Measurements from ENCODE around the gene ZMYM4.

ZMYM4 gene

DNA sequence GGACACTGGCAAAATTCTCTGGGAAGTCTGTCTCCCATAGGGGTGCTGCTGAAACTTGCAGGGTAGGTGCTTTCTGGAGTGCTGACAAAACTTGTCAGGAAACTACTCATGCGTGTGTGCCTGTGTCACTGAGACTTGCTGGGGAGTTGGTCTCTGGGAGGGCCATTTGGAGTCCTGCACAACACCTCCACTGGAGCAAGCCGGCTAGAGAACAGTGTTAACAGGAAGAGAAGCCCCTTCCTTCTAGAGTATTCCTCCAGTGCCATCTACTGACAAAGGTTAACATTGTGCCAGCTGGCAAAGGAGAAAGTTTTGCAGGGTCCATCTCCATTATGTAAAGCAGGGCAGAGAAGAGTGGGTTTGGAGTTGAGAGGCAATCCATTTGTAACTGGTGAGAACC, 30.0 kb downstream of the ZMYM4 start:
- peak overlapping the region in 2 of 11 experiments; percentile 13 to 21; a peak in 2 of 22 replicates for H3K4me2 ChIP-seq
- H3K27ac ChIP-seq: no peak overlapping the region
- H3K4me1 ChIP-seq: peaks cover 0 to 12% (median 9%) of the 10 kb centered on the region in 10 experiments; a peak in 11 of 20 replicates
- H3K4me3 ChIP-seq: no peak overlapping the region
- H3K9me3 ChIP-seq (replicated peaks in 1 of 11): no peaks in the 10 kb centered on the region
- H3K9ac ChIP-seq: peak overlapping the region in 2 of 11 experiments; percentile 5 to 21; a peak in 1 of 22 replicates
- H3K36me3 ChIP-seq: peaks cover 41 to 94% (median 67%) of the 10 kb centered on the region in 11 experiments
- H3K27me3 ChIP-seq: no peaks in the 10 kb centered on the region
- TF ChIP-seq Cebpa-rat (IDR thresholded peaks at IDR 0.05): no peak
- H4K20me1 ChIP-seq: peaks cover 38 to 97% (median 80%) of the 10 kb centered on the region in 11 experiments

GRCh38 chr1:35300376-35300775, 31.9 kb downstream of the ZMYM4 start:
- no peaks in the 10 kb centered on the region for H3K9me3 ChIP-seq (replicated peaks in 1 of 11)
- no peak overlapping the region for H3K4me2 ChIP-seq
- no peaks in the 10 kb centered on the region for H3K27me3 ChIP-seq
- H3K4me3 ChIP-seq: no peak overlapping the region
- H3K36me3 ChIP-seq: peaks cover 49 to 95% (median 69%) of the 10 kb centered on the region in 11 experiments
- H4K20me1 ChIP-seq: peaks cover 40 to 100% (median 83%) of the 10 kb centered on the region in 11 experiments
- no peak overlapping the region for H3K9ac ChIP-seq
- H3K4me1 ChIP-seq: peaks cover 0 to 12% (median 9%) of the 10 kb centered on the region in 10 experiments; a peak in 11 of 20 replicates
- no peak overlapping the region for H3K27ac ChIP-seq
- TF ChIP-seq Cebpa-rat (IDR thresholded peaks at IDR 0.05): no peak

GRCh38 chr1:35301674-35302392, 33.3 kb downstream of the ZMYM4 start:
- Histone ChIP-seq H3K4me1 (peaks cover 0 to 12% (median 9%) of the 10 kb centered on the region in 10 experiments; a peak in 11 of 20 replicates), H4K20me1 (peaks cover 39 to 96% (median 68%) of the 10 kb centered on the region in 11 experiments; a peak in 21 of 22 replicates), H3K9ac (no peak overlapping the region; a peak in 1 of 22 replicates), H3K4me3 (no peak overlapping the region), H3K27ac (no peak overlapping the region), H3K9me3 (replicated peaks in 1 of 11) (no peaks in the 10 kb centered on the region), H3K4me2 (no peak overlapping the region), H3K36me3 (peaks cover 42 to 93% (median 68%) of the 10 kb centered on the region in 11 experiments), H3K27me3 (no peaks in the 10 kb centered on the region)
- no peak for TF ChIP-seq Cebpa-rat (IDR thresholded peaks at IDR 0.05)

DNA sequence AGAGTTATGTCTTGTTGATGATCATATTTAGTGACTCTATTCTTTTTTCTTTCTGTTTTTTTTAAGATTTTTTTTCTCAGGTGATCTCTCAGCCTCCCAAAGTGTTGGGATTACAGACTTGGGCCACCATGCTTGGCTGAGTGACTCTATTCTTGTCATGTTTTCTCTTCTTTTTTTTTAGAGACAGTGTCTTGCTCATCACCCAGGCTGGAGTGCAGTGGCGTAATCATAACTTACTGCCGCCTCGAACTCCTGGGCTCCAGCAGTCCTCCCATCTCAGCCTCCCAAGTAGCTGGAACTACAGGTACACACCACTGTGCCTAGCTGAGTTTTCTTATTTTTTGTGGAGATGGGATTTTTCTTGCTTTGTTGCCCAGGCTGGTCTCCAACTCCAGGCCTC, 36.9 kb downstream of the ZMYM4 start:
- H3K4me3 ChIP-seq: no peak overlapping the region
- H3K27ac ChIP-seq: no peak overlapping the region
- H3K27me3 ChIP-seq: no peaks in the 10 kb centered on the region
- no peaks in the 10 kb centered on the region for H3K9me3 ChIP-seq (replicated peaks in 1 of 11)
- no peak for TF ChIP-seq Cebpa-rat (IDR thresholded peaks at IDR 0.05)
- H3K4me2 ChIP-seq: no peak overlapping the region
- no peaks in the 10 kb centered on the region; a peak in 1 of 20 replicates for H3K4me1 ChIP-seq
- H3K36me3 ChIP-seq: peaks cover 41 to 89% (median 64%) of the 10 kb centered on the region in 11 experiments
- no peak overlapping the region for H3K9ac ChIP-seq
- H4K20me1 ChIP-seq: peaks cover 22 to 81% (median 36%) of the 10 kb centered on the region in 11 experiments; a peak in 16 of 22 replicates

- no peaks in the 10 kb centered on the region for H3K9me3 ChIP-seq (replicated peaks in 1 of 11)
- H4K20me1 ChIP-seq: peaks cover 0 to 51% (median 15%) of the 10 kb centered on the region in 11 experiments; a peak in 17 of 22 replicates
- no peak overlapping the region for H3K4me3 ChIP-seq
- H3K9ac ChIP-seq: no peak overlapping the region
- H3K27ac ChIP-seq: no peak overlapping the region
- no peaks in the 10 kb centered on the region for H3K4me1 ChIP-seq
- TF ChIP-seq Cebpa-rat (IDR thresholded peaks at IDR 0.05): no peak
- peaks cover 45 to 80% (median 64%) of the 10 kb centered on the region in 11 experiments for H3K36me3 ChIP-seq
- no peaks in the 10 kb centered on the region for H3K27me3 ChIP-seq
- no peak overlapping the region for H3K4me2 ChIP-seq
Observed at GRCh38 chr1:35315649-35316048, 47.1 kb downstream of the ZMYM4 start.

DNA sequence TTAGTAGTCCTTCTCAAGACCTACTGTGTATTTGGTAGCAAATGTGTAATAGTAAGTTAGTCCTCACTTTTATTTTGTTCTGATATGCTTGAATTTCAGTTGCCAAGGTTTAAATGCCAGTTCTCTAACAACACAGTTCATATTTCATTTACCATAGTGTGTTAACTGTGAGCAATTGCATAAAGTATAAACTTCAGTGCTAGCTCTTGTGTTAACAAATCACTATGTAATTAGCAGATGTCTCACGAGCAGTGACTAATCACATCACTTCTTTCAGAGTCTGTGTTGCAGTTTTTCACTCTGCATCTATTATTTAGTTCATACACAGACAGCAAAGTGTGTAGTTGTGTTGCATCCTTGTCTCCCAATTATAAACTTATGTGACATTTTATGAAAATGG, 47.8 kb downstream of the ZMYM4 start:
- TF ChIP-seq Cebpa-rat (IDR thresholded peaks at IDR 0.05): no peak
- Histone ChIP-seq H3K4me2 (no peak overlapping the region), H3K4me3 (no peak overlapping the region), H3K27me3 (no peaks in the 10 kb centered on the region), H3K4me1 (no peaks in the 10 kb centered on the region), H3K9ac (no peak overlapping the region), H3K9me3 (replicated peaks in 1 of 11) (no peaks in the 10 kb centered on the region), H3K36me3 (peaks cover 41 to 80% (median 62%) of the 10 kb centered on the region in 11 experiments), H3K27ac (no peak overlapping the region), H4K20me1 (peaks cover 0 to 53% (median 19%) of the 10 kb centered on the region in 11 experiments; a peak in 18 of 22 replicates)

- H3K9me3 ChIP-seq (replicated peaks in 1 of 11): no peaks in the 10 kb centered on the region
- H4K20me1 ChIP-seq: peaks cover 6 to 66% (median 35%) of the 10 kb centered on the region in 11 experiments; a peak in 19 of 22 replicates
- H3K4me3 ChIP-seq: no peak overlapping the region
- H3K4me1 ChIP-seq: 0 out of 20 replicates have a peak, but pooled peaks cover 0 to 3% (median 0%) of the 10 kb centered on the region in 10 experiments
- H3K4me2 ChIP-seq: no peak overlapping the region
- peaks cover 38 to 81% (median 59%) of the 10 kb centered on the region in 11 experiments; a peak in 21 of 22 replicates for H3K36me3 ChIP-seq
- H3K9ac ChIP-seq: no peak overlapping the region
- H3K27ac ChIP-seq: no peak overlapping the region
- TF ChIP-seq Cebpa-rat (IDR thresholded peaks at IDR 0.05): no peak
- H3K27me3 ChIP-seq: no peaks in the 10 kb centered on the region
Observed at GRCh38 chr1:35319988-35320713, 51.6 kb downstream of the ZMYM4 start.

DNA sequence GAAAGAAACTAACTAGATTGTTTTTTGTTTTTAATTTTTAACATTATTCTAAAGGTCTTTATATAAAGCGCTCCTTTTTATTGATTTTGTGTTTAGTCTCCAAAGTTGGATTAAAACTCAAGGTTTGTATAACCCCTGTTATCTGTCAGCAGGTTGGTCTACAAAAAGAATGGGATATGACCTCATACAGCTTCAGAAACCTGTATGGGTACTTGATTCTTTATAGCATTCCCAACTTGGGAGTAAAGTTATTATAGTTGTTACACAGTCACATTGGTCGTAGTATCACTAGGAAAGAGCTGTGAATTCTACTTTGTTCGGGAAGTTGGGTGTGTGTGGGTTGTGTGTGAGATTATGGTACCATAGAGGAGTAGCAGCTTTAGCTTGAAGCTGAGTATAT, 52.4 kb downstream of the ZMYM4 start:
- Histone ChIP-seq H3K36me3 (peaks cover 33 to 76% (median 53%) of the 10 kb centered on the region in 11 experiments; a peak in 21 of 22 replicates), H3K27ac (no peak overlapping the region), H3K27me3 (no peaks in the 10 kb centered on the region), H4K20me1 (peaks cover 6 to 69% (median 35%) of the 10 kb centered on the region in 11 experiments; a peak in 19 of 22 replicates), H3K4me1 (0 out of 20 replicates have a peak, but pooled peaks cover 0 to 3% (median 0%) of the 10 kb centered on the region in 10 experiments), H3K9ac (no peak overlapping the region), H3K4me2 (no peak overlapping the region), H3K4me3 (no peak overlapping the region), H3K9me3 (replicated peaks in 1 of 11) (no peaks in the 10 kb centered on the region)
- TF ChIP-seq Cebpa-rat (IDR thresholded peaks at IDR 0.05): no peak

DNA sequence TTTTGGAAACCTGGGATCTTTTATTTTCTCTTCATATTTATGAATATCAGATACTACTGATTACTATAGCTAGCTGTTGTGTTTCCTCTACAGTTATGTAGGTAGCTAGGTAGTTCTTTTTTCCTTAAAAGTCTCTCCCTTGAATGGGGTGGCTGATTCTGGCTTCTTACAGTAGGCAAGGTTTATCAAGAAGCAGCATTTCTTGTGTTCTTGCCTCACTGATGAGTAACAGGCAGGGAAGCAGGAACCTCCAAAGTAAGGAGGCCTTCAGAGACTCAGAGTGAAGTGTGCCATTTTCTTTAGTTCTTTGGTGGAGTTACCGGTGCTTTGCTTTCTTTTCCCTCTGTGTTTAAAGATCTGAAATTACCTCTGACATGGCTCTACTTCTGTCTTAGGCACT, 56.0 kb downstream of the ZMYM4 start:
- Histone ChIP-seq H3K4me2 (no peak overlapping the region), H3K27ac (no peak overlapping the region), H3K9me3 (replicated peaks in 1 of 11) (no peaks in the 10 kb centered on the region), H3K4me1 (0 out of 20 replicates have a peak, but pooled peaks cover 0 to 3% (median 0%) of the 10 kb centered on the region in 10 experiments), H3K4me3 (no peak overlapping the region), H3K27me3 (no peaks in the 10 kb centered on the region), H3K9ac (no peak overlapping the region), H3K36me3 (peaks cover 40 to 76% (median 51%) of the 10 kb centered on the region in 11 experiments), H4K20me1 (peaks cover 6 to 67% (median 36%) of the 10 kb centered on the region in 11 experiments; a peak in 19 of 22 replicates)
- no peak for TF ChIP-seq Cebpa-rat (IDR thresholded peaks at IDR 0.05)

Measured in BLaER1 treated with 17β-estradiol and CSF1 and Interleukin-3, amounts not matched to agents 10 nM and 100 nM (cell line).